H1 (cell line): ENCODE results near the gene ARHGEF6. TPM values are rescaled to one million over a fixed set of nuclear protein-coding genes. Genes with fewer than 3 reads are reported as not detected.

Experiments
- MAX ChIP-seq: IDR thresholded peaks from 2 replicates; pipeline ENCODE4 v1.6.1; 2012; ENCODE audit warnings: inconsistent platforms
- NANOG ChIP-seq: IDR thresholded peaks from 2 replicates; pipeline ENCODE4 v1.6.1; 2011; ENCODE audit warnings: low read length, low read depth, mild to moderate bottlenecking, inconsistent platforms; ENCODE audit not compliant: insufficient read depth, poor library complexity, severe bottlenecking
- TAF1 ChIP-seq: IDR thresholded peaks from 2 replicates; pipeline ENCODE4 v1.6.1; 2011; ENCODE audit warnings: mild to moderate bottlenecking, low read depth, low read length
- polyA plus RNA-seq, 7 experiments: library from polyadenylated mRNA; depleted of rRNA in 3 of 7; stranded (reverse) in 5 of 7; unstranded in 2 of 7; fragments of >200 nt in 5 of 7; fragments of 200-250 nt in 2 of 7; gene quantifications; 1 replicate in 5 of 7; 2 replicates in 1 of 7; 4 replicates in 1 of 7; pipeline versions ENCODE4 v1.2.1 to v1.2.3, GENCODE V29; 2011 to 2013; ENCODE audit warnings: missing spikeins in 2 of 7, mixed read lengths in 2 of 7
- total RNA-seq: library from RNA; stranded (reverse); fragmentation: NEBNext Ultra II Directional; extraction: Animal tissue kit (Norgen Biotek cat#: 25700); gene quantifications from 2 replicates; pipeline ENCODE4 v1.2.1, GENCODE V29; 2021

Gene ARHGEF6
- total and polyA plus RNA-seq, 2 of the 8 experiments (the other 6 are each of a cell fraction or from before 2014, with no cell fraction given), result 3.6 to 3.7 TPM

GRCh38 chrX:136742721-136743379 is 37.9 kb downstream of the ARHGEF6 start (continued):
- TF ChIP-seq TAF1, result no peak
- no peak for TF ChIP-seq MAX
- no peak for TF ChIP-seq NANOG
